Activated B cell treated with CpG ODN at 0.5 μM for 24 hours (primary cell): ENCODE measurements around the gene ADI1. TPM values are rescaled to one million over a fixed set of nuclear protein-coding genes. Genes with fewer than 3 reads are reported as not detected.

Experiments used
- ATAC-seq: fragments of 200-7000 bp; cut with Tn5 transposase; one replicate; pipeline ENCODE4 v1.10.0; 2021; ENCODE audit warnings: low read depth, mild to moderate bottlenecking, moderate library complexity
- CTCF ChIA-PET: fragments of 350-600 bp; sonication (Branson Sonifier 250); formaldehyde crosslinking; loops from one replicate; lab custom pipeline; 2021; ENCODE audit warnings: antibody characterized with exemption; lab: Charles Lee
- POLR2A ChIA-PET: fragments of 350-600 bp; sonication (Branson Sonifier 250); formaldehyde crosslinking; loops from one replicate; lab custom pipeline; 2021; ENCODE audit warnings: antibody characterized with exemption; lab: Charles Lee
- DNase-seq: peaks from one replicate; pipeline ENCODE4 v3.0.0; 2022
- H3K27ac Mint-ChIP-seq: one replicate; pipeline ENCODE4 v1.8.0; 2020; ENCODE audit warnings: mixed read lengths
- H3K27me3 Mint-ChIP-seq: one replicate; pipeline ENCODE4 v1.8.0; 2021; ENCODE audit warnings: mixed read lengths
- H3K36me3 Mint-ChIP-seq: one replicate; pipeline ENCODE4 v1.8.0; 2021; ENCODE audit warnings: low read depth, mixed read lengths
- H3K4me1 Mint-ChIP-seq: one replicate; pipeline ENCODE4 v1.8.0; 2021; ENCODE audit warnings: mixed read lengths
- H3K4me3 Mint-ChIP-seq: one replicate; pipeline ENCODE4 v1.8.0; 2020; ENCODE audit warnings: mild to moderate bottlenecking, mixed read lengths
- H3K9me3 Mint-ChIP-seq: one replicate; pipeline ENCODE4 v1.8.0; 2020; ENCODE audit warnings: mixed read lengths
- intact Hi-C: fragments of 100-400 bp; cut with micrococcal nuclease; formaldehyde crosslinking; loops from one replicate; pipeline ENCODE4 v1.15.1; 2024
- total RNA-seq: library from RNA; stranded (reverse); gene quantifications from 2 replicates; pipeline ENCODE4 v1.2.3, GENCODE V29; 2022
- TF ChIP-seq, protein P1 (sequence below): fragments of 200-600 bp; IDR thresholded peaks from one replicate; pipeline ENCODE4 v1.8.0; 2022; ENCODE audit warnings: antibody characterized with exemption, mild to moderate bottlenecking

The ADI1 gene
- total RNA-seq, 1 donor from 2014 or later = 20.5 TPM

GRCh38 chr2:3447789-3448317 lies 71.5 kb downstream of the ADI1 start:
- H3K4me3 Mint-ChIP-seq = no peak overlapping the region
- TF ChIP-seq, protein P1, sequence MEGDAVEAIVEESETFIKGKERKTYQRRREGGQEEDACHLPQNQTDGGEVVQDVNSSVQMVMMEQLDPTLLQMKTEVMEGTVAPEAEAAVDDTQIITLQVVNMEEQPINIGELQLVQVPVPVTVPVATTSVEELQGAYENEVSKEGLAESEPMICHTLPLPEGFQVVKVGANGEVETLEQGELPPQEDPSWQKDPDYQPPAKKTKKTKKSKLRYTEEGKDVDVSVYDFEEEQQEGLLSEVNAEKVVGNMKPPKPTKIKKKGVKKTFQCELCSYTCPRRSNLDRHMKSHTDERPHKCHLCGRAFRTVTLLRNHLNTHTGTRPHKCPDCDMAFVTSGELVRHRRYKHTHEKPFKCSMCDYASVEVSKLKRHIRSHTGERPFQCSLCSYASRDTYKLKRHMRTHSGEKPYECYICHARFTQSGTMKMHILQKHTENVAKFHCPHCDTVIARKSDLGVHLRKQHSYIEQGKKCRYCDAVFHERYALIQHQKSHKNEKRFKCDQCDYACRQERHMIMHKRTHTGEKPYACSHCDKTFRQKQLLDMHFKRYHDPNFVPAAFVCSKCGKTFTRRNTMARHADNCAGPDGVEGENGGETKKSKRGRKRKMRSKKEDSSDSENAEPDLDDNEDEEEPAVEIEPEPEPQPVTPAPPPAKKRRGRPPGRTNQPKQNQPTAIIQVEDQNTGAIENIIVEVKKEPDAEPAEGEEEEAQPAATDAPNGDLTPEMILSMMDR = no peak
- H3K9me3 Mint-ChIP-seq = no peaks in the 10 kb centered on the region
- no peak overlapping the region for H3K27ac Mint-ChIP-seq
- intact Hi-C loops = no loop called here
- H3K27me3 Mint-ChIP-seq = no peaks in the 10 kb centered on the region
- H3K4me1 Mint-ChIP-seq = no peaks in the 10 kb centered on the region
- ATAC-seq = no peak
- POLR2A ChIA-PET = no interaction called here
- peaks cover 94% of the 10 kb centered on the region for H3K36me3 Mint-ChIP-seq
- CTCF ChIA-PET = no interaction called here
- DNase-seq = no peak

Other genes starting within 250 kb of the ADI1 start
- 36.3 and 38.0 TPM in 2 replicates for gene EIPR1, start 141.7 kb downstream of the ADI1 start, total RNA-seq
- 95.4 and 104 TPM in 2 replicates for gene TRAPPC12, start 139.8 kb downstream of the ADI1 start, total RNA-seq
- 27.4 and 28.5 TPM in 2 replicates for gene RNASEH1, start 38.8 kb upstream of the ADI1 start, total RNA-seq
- gene RPS7, start 55.7 kb upstream of the ADI1 start, total RNA-seq = 2,155 and 2,436 TPM in 2 replicates
- gene COLEC11, start 75.6 kb upstream of the ADI1 start, total RNA-seq = not detected in 2 replicates
- gene ALLC, start 138.7 kb upstream of the ADI1 start, total RNA-seq = not detected in 2 replicates
- not detected in 2 replicates for gene DCDC2C, start 184.0 kb upstream of the ADI1 start, total RNA-seq